Measurements from ENCODE around the gene COL17A1. TPM values are rescaled to one million over a fixed set of nuclear protein-coding genes. Genes with fewer than 3 reads are reported as not detected.

Gene COL17A1
- polyA plus RNA-seq, 1 donor (not counting 4 experiments of a cell fraction or from before 2014, with no cell fraction given): 2,386 TPM

DNA sequence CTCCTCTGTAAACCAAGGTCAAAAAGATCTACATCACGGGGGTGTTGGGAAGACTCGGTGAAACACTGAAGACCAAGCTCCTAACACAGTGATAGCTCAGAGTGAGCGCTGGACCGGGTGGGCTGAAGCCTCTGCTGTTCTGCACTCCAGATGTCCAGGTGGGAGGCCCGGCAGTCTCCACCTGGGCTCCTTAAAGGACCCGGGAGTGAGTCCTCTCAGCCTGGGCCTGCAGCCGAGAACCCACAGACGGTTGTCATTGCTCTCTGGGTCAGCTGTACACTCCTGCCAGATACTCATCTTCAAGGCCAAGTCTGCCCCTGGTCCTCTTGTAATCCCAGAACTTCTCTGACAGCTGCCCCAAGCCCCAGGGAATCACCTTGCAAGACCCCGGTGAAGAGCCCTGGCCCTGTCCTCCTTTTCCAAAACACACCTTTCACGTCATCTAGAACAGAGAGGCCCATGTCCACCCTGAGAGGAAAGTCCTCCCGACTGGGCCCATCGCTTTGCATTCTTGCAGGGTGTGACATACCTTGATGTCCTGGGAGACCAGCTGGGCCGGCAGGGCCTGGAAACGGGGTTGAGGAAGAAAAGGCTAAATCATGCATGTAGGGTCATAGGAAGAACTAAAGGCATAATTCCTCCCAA is 43.7 kb downstream of the COL17A1 start:
- H3K4me1 ChIP-seq (ENCODE audit: control insufficient read depth, extremely low read depth, insufficient read depth, low read length): no peaks in the 10 kb centered on the region
- no peak overlapping the region for H3K4me2 ChIP-seq (ENCODE audit: control insufficient read depth, extremely low read depth, insufficient read depth, low read depth, low read length)
- H3K9ac ChIP-seq (ENCODE audit: control insufficient read depth, extremely low read depth, insufficient read depth, low read length): no peak overlapping the region
- no peak overlapping the region for H3K4me3 ChIP-seq (ENCODE audit: control insufficient read depth in 2 of 3, extremely low read depth in 1 of 3, insufficient read depth in 2 of 3, low read depth in 1 of 3, low read length in 3 of 3)
- peaks cover 1% of the 10 kb centered on the region for H3K79me2 ChIP-seq (ENCODE audit: control insufficient read depth, insufficient read depth, low read length)
- dilution Hi-C loops (cut with MboI; ENCODE audit: extremely low pct_ligation_motif_present, low sequenced_read_pairs): no loop called here
- no peaks in the 10 kb centered on the region for H4K20me1 ChIP-seq (ENCODE audit: control insufficient read depth, extremely low read depth, insufficient read depth, low read length)
- no peak overlapping the region for H3K27ac ChIP-seq (ENCODE audit: control insufficient read depth, insufficient read depth, low read length)
- DNase-seq (ENCODE audit: low read depth, low spot score): no peak
- peaks cover 84 to 93% of the 10 kb centered on the region in 2 experiments for H3K36me3 ChIP-seq (ENCODE audit: control insufficient read depth in 2 of 2, extremely low read depth in 1 of 2, insufficient read depth in 2 of 2, low read length in 2 of 2)
- TF ChIP-seq, protein P1, sequence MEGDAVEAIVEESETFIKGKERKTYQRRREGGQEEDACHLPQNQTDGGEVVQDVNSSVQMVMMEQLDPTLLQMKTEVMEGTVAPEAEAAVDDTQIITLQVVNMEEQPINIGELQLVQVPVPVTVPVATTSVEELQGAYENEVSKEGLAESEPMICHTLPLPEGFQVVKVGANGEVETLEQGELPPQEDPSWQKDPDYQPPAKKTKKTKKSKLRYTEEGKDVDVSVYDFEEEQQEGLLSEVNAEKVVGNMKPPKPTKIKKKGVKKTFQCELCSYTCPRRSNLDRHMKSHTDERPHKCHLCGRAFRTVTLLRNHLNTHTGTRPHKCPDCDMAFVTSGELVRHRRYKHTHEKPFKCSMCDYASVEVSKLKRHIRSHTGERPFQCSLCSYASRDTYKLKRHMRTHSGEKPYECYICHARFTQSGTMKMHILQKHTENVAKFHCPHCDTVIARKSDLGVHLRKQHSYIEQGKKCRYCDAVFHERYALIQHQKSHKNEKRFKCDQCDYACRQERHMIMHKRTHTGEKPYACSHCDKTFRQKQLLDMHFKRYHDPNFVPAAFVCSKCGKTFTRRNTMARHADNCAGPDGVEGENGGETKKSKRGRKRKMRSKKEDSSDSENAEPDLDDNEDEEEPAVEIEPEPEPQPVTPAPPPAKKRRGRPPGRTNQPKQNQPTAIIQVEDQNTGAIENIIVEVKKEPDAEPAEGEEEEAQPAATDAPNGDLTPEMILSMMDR (optimal IDR thresholded peaks at IDR 0.05 in 1 of 3, IDR thresholded peaks at IDR 0.05 in 1 of 3, conservative IDR thresholded peaks at IDR 0.05 in 1 of 3; ENCODE audit: extremely low read depth in 1 of 3, insufficient read depth in 2 of 3, low read length in 3 of 3): no peak
- no peak for TF ChIP-seq EZH2 (IDR thresholded peaks at IDR 0.05; ENCODE audit: low read length)
- H2AFZ ChIP-seq (ENCODE audit: control insufficient read depth, low read length): no peak overlapping the region
- FAIRE-seq: peak; percentile 13
- no peaks in the 10 kb centered on the region for H3K27me3 ChIP-seq (ENCODE audit: control insufficient read depth, extremely low read depth, insufficient read depth, low read length)
- H3K9me3 ChIP-seq (ENCODE audit: control insufficient read depth, low read depth, low read length): no peaks in the 10 kb centered on the region
- no peaks in the 10 kb centered on the region for H3K9me1 ChIP-seq (ENCODE audit: control insufficient read depth, extremely low read depth, insufficient read depth, low read length)

DNA sequence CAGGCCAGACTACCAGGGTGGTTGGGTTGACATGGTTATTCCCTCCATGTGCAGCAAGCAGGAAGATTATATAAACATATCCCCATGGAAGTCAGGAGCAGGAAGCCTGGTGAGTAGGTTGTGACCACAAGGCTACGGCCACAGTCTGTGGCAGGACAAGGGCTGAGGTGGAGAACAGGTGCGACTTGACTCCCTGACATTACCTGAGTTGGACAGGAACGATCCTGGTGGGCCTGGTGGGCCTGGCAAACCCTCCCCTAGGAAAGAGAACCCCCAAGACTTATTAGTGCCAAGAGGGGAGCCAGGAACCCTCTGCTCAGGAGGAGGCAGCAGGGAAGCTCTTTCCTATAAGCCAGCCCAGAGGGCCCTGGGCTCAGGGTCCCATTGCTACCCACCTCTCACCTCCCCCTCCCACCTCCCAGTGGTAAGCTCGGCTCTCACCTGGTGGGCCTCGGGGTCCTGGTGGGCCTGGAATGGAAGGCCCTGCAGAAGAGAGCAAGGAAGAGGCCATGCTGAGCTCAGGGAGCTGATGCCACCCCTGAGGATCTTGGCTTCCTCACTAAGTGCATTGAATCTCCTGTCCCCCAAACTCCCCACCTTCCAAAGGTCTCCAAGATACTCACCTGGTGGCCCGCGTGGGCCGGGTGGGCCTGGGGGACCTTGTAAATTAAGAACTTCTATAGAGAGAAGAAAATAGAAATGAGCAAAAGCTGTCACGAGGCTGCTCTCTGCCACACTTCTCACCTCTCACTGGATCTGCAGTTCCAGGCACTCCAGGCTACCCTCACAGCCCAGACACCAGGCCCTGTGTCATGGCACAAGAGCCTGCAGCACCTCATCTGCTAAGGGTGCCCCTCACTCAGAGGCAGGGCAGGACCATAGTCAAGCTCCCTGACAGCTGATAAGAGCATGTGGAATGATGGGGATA is 44.6 kb downstream of the COL17A1 start:
- Histone ChIP-seq H3K36me3 (ENCODE audit: control insufficient read depth in 2 of 2, extremely low read depth in 1 of 2, insufficient read depth in 2 of 2, low read length in 2 of 2) (peaks cover 81 to 92% of the 10 kb centered on the region in 2 experiments), H3K4me2 (ENCODE audit: control insufficient read depth, extremely low read depth, insufficient read depth, low read depth, low read length) (no peak overlapping the region), H2AFZ (ENCODE audit: control insufficient read depth, low read length) (no peak overlapping the region), H3K27ac (ENCODE audit: control insufficient read depth, insufficient read depth, low read length) (no peak overlapping the region), H4K20me1 (ENCODE audit: control insufficient read depth, extremely low read depth, insufficient read depth, low read length) (no peaks in the 10 kb centered on the region), H3K4me3 (ENCODE audit: control insufficient read depth in 2 of 3, extremely low read depth in 1 of 3, insufficient read depth in 2 of 3, low read depth in 1 of 3, low read length in 3 of 3) (no peak overlapping the region), H3K79me2 (ENCODE audit: control insufficient read depth, insufficient read depth, low read length) (peaks cover 1% of the 10 kb centered on the region), H3K27me3 (ENCODE audit: control insufficient read depth, extremely low read depth, insufficient read depth, low read length) (no peaks in the 10 kb centered on the region), H3K4me1 (ENCODE audit: control insufficient read depth, extremely low read depth, insufficient read depth, low read length) (no peaks in the 10 kb centered on the region), H3K9me1 (ENCODE audit: control insufficient read depth, extremely low read depth, insufficient read depth, low read length) (no peaks in the 10 kb centered on the region), H3K9ac (ENCODE audit: control insufficient read depth, extremely low read depth, insufficient read depth, low read length) (no peak overlapping the region), H3K9me3 (ENCODE audit: control insufficient read depth, low read depth, low read length) (no peaks in the 10 kb centered on the region)
- TF ChIP-seq EZH2 (IDR thresholded peaks at IDR 0.05; ENCODE audit: low read length): no peak
- TF ChIP-seq, protein P1 (optimal IDR thresholded peaks at IDR 0.05 in 1 of 3, IDR thresholded peaks at IDR 0.05 in 1 of 3, conservative IDR thresholded peaks at IDR 0.05 in 1 of 3; ENCODE audit: extremely low read depth in 1 of 3, insufficient read depth in 2 of 3, low read length in 3 of 3): no peak
- dilution Hi-C loops (cut with MboI; ENCODE audit: extremely low pct_ligation_motif_present, low sequenced_read_pairs): no loop called here
- FAIRE-seq (no peak), DNase-seq (ENCODE audit: low read depth, low spot score) (no peak)
